Pancreas (tissue), 10 donors: ENCODE measurements around the gene SPOCK1. TPM values are rescaled to one million over a fixed set of nuclear protein-coding genes. Genes with fewer than 3 reads are reported as not detected.

Experiments used
- ATAC-seq, 4 donors: fragments of 200-7000 bp; cut with Tn5 transposase; one replicate each; pipeline versions ENCODE4 v1.8.0 to v1.9.1; 2020; ENCODE audit warnings: mild to moderate bottlenecking in 4 of 4, moderate library complexity in 4 of 4
- DNase-seq, 6 donors: peaks; one replicate each; pipeline ENCODE4 v3.0.0-alpha.2; 2020
- FAIRE-seq: peaks from 2 replicates; lab custom pipeline; 2012; peaks lifted over from hg19 to GRCh38; lab: Jason Lieb, UNC
- H3K27ac ChIP-seq, 4 donors: fragments of 200-600 bp; sonication (generic); 1 replicate in 3 of 4; 2 replicates in 1 of 4; pipeline versions ENCODE4 v1.5.0 to v1.8.0; 2020
- H3K27me3 ChIP-seq, 4 donors: fragments of 200-600 bp; one replicate each; pipeline ENCODE4 v1.8.0; 2021
- H3K36me3 ChIP-seq, 3 donors: fragments of 200-600 bp; sonication (generic) in 1 of 3; one replicate each; pipeline versions ENCODE4 v1.5.0 to v1.8.0; 2020 to 2021
- H3K4me1 ChIP-seq, 3 donors: fragments of 200-600 bp; one replicate each; pipeline ENCODE4 v1.8.0; 2021
- H3K4me3 ChIP-seq, 4 donors: fragments of 200-600 bp; sonication (generic) in 2 of 4; one replicate each; pipeline versions ENCODE4 v1.5.0 to v1.8.0; 2020 to 2021
- H3K9me3 ChIP-seq, 4 donors: fragments of 200-600 bp; one replicate each; pipeline ENCODE4 v1.8.0; 2021
- CTCF ChIP-seq, 4 donors: fragments of 200-600 bp; sonication (generic) in 3 of 4; IDR thresholded peaks; one replicate each; pipeline versions ENCODE4 v1.5.0 to v1.8.0; 2021; ENCODE audit warnings: antibody characterized with exemption in 4 of 4
- WGBS, 2 donors: extraction: QIAGEN DNeasy Blood & Tissue Kit; methylation state at CpG; one replicate each; pipeline ENCODE4 v1.1.7; 2013; 5-methylcytosine and 5-hydroxymethylcytosine counted together
- intact Hi-C, 3 donors: fragments of 100-400 bp; cut with DNase I; formaldehyde crosslinking; loops; one replicate each; pipeline versions ENCODE4 v1.11.1 to v1.14.2; 2022
- polyA plus RNA-seq, 2 donors: library from polyadenylated mRNA; stranded (reverse); fragments of 200-250 nt; gene quantifications; one replicate each; pipeline ENCODE4 v1.2.3, GENCODE V29; 2013
- total RNA-seq, 6 donors: library from RNA; stranded (reverse); fragmentation: NEBNext Ultra II Directional in 4 of 6; extraction: Animal tissue kit (Norgen Biotek cat#: 25700) in 4 of 6; gene quantifications; one replicate each; pipeline versions ENCODE4 v1.2.1 to v1.2.4, GENCODE V29; 2021 to 2023
- donor health status: healthy with polysubstance abuse.
- donor health status: DM: no; HTN: no; CAD: no; lungs with moderate emphysema.
- donor health status: DM: no; HTN: no; CAD: no.
- donor health status: control.
- donor health status: control.
- donor health status: Bipolar disorder and iron deficiency.
- donor health status: DM: yes; HTN: yes; CAD: no.
- donor health status: DM: no; HTN: no; CAD: no.
- donor health status: DM: no; HTN: no; CAD: no.
- donor health status: DM: yes; HTN: yes; CAD: no.

The SPOCK1 gene
- total and polyA plus RNA-seq, 8 donors: 1.7 to 16.5 (median 5.3) TPM

GRCh38 chr5:137022725-137023124, 476.4 kb downstream of the SPOCK1 start:
- no peak for DNase-seq
- no peaks in the 10 kb centered on the region for H3K4me1 ChIP-seq
- no peak for FAIRE-seq
- no peaks in the 10 kb centered on the region for H3K27me3 ChIP-seq
- H3K27ac ChIP-seq: no peak overlapping the region
- WGBS, 2 donors: 46 to 52% methylated on average over 2 of the region's 2 CpGs
- no peak for TF ChIP-seq CTCF (IDR thresholded peaks at IDR 0.05)
- no peaks in the 10 kb centered on the region for H3K9me3 ChIP-seq
- H3K36me3 ChIP-seq: no peaks in the 10 kb centered on the region
- no peak for ATAC-seq
- no peak overlapping the region for H3K4me3 ChIP-seq
- intact Hi-C loops: no loop called here

GRCh38 chr5:137022043-137022442, 477.1 kb downstream of the SPOCK1 start:
- no peak for ATAC-seq
- no peak for DNase-seq
- no peak for TF ChIP-seq CTCF (IDR thresholded peaks at IDR 0.05)
- no peak overlapping the region for H3K27ac ChIP-seq
- intact Hi-C loops: no loop called here
- H3K4me1 ChIP-seq: no peaks in the 10 kb centered on the region
- H3K27me3 ChIP-seq: no peaks in the 10 kb centered on the region
- no peak overlapping the region for H3K4me3 ChIP-seq
- H3K9me3 ChIP-seq: no peaks in the 10 kb centered on the region
- FAIRE-seq: no peak
- H3K36me3 ChIP-seq: no peaks in the 10 kb centered on the region
- 61 to 84% methylated on average over 3 of the region's 3 CpGs for WGBS, 2 donors

- no peaks in the 10 kb centered on the region for H3K27me3 ChIP-seq
- TF ChIP-seq CTCF (IDR thresholded peaks at IDR 0.05): no peak
- no peaks in the 10 kb centered on the region for H3K9me3 ChIP-seq
- FAIRE-seq (no peak), DNase-seq (no peak), ATAC-seq (no peak)
- no peaks in the 10 kb centered on the region for H3K4me1 ChIP-seq
- intact Hi-C loops: no loop called here
- no peaks in the 10 kb centered on the region for H3K36me3 ChIP-seq
- H3K4me3 ChIP-seq: no peak overlapping the region
- H3K27ac ChIP-seq: no peak overlapping the region
- WGBS, 2 donors: 73 to 82% methylated on average over 3 of the region's 3 CpGs
Measured at GRCh38 chr5:137019229-137019628, 479.9 kb downstream of the SPOCK1 start.

GRCh38 chr5:137016783-137017324, 482.3 kb downstream of the SPOCK1 start:
- FAIRE-seq (no peak), DNase-seq (no peak), ATAC-seq (no peak)
- intact Hi-C loops: no loop called here
- Histone ChIP-seq H3K36me3 (no peaks in the 10 kb centered on the region), H3K27me3 (no peaks in the 10 kb centered on the region), H3K9me3 (no peaks in the 10 kb centered on the region), H3K27ac (no peak overlapping the region), H3K4me1 (no peaks in the 10 kb centered on the region), H3K4me3 (no peak overlapping the region)
- no peak for TF ChIP-seq CTCF (IDR thresholded peaks at IDR 0.05)
- WGBS, 2 donors: 48 to 54% methylated on average over 5 of the region's 5 CpGs

GRCh38 chr5:137015540-137016116, 483.5 kb downstream of the SPOCK1 start:
- ATAC-seq: no peak
- WGBS, 2 donors: 66 to 84% methylated on average over 2 of the region's 2 CpGs

More at GRCh38 chr5:137015540-137016116, 483.5 kb downstream of the SPOCK1 start:
- H3K27ac ChIP-seq: no peak overlapping the region
- TF ChIP-seq CTCF (IDR thresholded peaks at IDR 0.05): no peak
- no peaks in the 10 kb centered on the region for H3K36me3 ChIP-seq
- H3K9me3 ChIP-seq: no peaks in the 10 kb centered on the region
- no peaks in the 10 kb centered on the region for H3K27me3 ChIP-seq
- FAIRE-seq (no peak), DNase-seq (no peak)
- H3K4me1 ChIP-seq: no peaks in the 10 kb centered on the region
- no peak overlapping the region for H3K4me3 ChIP-seq
- intact Hi-C loops: no loop called here
